ENCODE measurements around the gene SRRD.
"Not testable (repeated sequence)": the region's sequence is repeated elsewhere in the genome, so short reads cannot be mapped to it uniquely, and the experiment has no call there.

Gene SRRD, protein sequence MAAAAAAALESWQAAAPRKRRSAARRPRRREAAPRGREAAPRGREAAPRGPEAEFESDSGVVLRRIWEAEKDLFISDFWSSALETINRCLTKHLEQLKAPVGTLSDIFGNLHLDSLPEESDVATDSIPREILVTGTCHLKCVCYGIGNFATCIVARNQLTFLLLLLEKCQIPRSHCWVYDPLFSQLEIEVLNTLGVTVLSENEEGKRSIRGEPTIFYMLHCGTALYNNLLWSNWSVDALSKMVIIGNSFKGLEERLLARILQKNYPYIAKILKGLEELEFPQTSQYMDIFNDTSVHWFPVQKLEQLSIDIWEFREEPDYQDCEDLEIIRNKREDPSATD

DNA sequence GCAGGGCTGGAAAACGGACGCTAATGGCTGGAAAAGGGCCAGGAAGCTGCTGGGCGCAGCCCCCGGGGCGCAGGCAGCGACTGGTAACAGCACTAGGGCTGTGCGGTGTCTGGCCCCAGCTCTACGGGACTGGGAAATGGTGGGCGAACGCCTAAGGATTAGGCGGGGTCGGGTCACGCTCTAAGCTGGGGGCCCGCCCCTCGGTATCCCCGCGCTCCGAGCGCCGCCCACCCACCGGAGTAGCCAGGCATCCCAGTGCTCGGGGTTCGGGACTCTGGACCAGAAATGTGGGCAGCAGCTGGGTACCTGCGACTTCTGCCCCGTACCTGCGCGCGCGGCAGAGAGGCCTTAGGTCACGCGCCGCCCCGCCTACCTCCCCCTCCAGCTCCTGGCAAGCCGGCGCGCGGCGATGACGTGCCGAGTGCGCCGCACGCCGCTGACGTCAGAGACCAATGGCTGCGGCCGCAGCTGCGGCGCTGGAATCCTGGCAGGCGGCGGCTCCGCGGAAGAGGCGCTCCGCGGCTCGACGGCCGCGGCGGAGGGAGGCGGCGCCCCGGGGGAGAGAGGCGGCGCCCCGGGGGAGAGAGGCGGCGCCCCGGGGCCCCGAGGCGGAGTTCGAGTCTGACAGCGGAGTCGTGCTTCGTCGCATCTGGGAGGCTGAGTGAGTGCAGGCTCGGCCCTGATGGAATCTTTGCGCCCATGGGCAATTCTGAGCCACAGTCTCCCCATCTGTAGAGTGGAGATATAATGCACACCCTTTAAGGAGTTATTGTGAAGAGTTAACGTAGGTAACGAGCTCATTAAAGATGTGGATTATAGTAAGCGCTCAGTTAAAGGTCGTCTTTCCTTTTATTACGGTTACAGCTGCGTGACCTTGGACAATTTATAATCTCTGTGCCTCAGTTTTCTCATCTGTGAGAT lies at the start of gene SRRD, which contains the start of gene HPS4:
Gene SRRD (plus strand): TSS at position 439 of the 921 bp plus-strand sequence. CDS start 14 bp downstream, at position 453.
Gene HPS4 (minus strand): TSS at position 345 of the 921 bp plus-strand sequence. CDS start 2,021 bp downstream, outside the sequence.
- DNase-seq = peak; percentile 63

DNA sequence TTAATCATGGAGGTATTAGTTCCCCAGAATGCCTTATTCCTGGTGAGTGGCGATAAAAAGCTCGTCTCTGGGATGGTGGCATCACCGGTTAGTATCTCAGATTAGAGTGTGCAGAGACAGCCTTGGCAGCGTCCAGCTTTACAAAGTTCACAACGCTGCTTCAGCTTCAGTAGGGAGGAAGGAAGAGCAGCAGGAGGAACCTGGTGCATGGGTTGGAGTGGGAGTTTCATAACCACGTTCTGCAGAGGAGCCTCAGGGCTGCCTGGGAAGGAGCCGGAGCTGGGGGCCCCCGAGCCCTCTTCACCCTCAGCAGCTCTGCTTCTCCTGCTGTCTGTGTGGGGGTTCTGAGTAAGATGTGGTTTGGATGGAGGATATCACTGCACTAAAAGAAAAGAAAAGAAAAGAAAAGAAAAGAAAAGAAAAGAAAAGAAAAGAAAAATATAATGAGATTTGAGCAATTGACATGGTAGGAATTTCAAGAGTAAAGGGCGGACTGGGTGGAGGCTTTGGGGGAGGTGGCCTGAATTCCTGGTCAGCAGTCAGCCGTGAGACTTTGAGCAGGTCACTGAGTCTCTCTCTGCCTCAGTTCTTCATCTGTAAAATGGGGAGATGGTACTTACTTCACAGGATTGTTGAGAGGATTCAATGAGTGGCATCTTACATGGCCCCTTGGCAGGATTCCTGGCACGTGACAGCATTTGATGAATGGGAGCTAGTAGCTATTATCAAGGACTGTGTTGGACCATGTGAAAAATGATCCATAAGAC lies 48.2 kb upstream of the SRRD start:
- no peak for DNase-seq

DNA sequence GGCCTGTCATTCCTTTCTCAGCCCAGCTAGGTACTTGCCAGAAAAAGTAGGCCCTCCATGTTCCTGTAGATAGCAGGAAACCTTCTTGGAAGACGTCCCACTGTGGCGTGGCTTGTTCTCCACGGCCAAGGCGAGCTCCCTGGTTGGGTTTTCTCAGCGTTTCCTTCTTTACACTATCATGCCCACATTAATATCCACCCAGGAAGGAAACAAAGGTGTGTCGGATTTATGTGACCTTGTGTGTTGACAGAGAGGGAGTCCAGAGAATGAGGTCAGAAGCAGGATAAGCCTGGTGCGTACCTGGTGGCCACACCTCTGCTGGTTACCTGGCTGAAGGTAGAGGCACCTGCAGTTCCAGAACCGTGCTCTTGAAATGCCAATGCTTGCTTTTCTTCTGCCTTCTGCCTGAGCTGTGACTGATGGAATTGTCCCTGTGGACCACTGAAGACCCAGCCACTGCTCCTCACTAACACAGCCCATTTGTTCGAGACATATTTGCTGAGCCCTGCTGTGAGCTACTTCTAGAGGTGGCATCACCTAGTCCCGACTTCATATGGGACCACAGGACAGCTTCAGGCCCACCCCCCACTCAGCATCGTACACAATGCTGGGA lies 46.7 kb upstream of the SRRD start:
- no peak for DNase-seq

DNA sequence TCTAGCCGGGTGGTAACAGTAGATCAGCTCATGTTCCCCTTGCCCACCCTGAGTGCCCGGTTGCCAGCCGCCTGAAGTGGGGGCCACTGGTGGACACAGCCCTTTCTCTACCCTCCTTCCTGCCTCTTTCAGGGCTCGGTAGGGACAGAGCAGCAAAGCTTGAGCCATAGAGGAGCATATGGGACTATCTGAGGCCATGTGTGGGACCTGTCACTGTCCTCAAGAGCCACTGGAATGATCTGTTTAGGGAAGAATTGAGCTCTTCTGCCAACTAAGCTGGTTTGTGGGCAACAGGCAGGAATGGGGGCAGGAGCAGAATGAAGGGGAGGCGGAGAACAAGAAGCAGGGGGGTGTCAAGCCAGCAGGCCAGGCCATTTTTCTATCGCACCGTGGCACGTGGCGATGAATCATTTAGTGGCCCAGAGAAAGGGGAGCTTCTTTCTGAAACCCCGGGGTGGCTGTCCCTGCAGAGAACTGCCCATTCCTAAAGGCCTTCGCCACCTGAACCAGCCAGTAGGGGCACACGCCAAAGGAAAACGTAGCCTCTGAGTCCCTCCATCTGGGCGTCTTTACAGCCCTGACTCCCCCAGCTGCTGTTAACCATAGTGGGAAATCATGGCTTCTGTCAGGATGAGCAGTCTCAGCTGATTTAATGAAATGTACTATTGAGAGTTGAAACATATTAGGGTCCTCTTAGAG lies 45.8 kb upstream of the SRRD start:
- DNase-seq = no peak

DNA sequence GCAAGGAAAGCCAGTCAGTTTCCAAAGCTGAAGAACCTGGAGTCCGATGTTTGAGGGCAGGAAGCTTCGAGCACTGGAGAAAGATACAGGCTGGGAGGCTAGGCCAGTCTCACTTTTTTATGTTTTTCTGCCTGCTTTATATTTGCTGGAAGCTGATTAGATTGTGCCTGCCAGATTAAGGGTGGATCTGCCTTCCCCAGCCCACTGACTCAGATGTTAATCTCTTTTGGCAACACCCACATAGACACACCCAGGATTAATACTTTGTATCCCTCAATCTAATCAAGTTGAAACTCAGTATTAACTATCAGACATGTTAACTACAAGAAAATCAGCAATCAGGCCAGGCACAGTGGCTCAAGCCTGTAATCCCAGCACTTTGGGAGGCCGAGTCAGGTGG lies 44.9 kb upstream of the SRRD start:
- DNase-seq = not testable (repeated sequence)

DNA sequence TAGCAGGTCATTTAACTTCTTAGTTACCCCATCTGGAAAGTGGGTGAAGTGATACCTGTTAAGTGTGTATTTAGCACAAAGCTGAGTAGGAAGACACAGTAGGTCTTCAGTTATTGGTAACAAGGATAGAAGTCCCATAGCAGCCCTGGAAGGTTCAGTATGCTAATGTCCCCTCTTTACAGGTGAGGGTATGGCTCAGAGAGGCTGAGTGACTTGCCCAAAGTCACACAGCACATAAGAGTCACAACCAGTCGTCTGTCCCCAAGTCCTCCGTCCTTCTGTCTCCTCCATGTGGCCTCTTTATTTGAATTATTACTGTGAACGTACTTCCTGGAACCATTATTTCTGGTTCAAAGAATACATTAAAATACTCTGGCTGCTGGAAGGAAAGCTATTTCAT lies 44.1 kb upstream of the SRRD start:
- DNase-seq = no peak

DNA sequence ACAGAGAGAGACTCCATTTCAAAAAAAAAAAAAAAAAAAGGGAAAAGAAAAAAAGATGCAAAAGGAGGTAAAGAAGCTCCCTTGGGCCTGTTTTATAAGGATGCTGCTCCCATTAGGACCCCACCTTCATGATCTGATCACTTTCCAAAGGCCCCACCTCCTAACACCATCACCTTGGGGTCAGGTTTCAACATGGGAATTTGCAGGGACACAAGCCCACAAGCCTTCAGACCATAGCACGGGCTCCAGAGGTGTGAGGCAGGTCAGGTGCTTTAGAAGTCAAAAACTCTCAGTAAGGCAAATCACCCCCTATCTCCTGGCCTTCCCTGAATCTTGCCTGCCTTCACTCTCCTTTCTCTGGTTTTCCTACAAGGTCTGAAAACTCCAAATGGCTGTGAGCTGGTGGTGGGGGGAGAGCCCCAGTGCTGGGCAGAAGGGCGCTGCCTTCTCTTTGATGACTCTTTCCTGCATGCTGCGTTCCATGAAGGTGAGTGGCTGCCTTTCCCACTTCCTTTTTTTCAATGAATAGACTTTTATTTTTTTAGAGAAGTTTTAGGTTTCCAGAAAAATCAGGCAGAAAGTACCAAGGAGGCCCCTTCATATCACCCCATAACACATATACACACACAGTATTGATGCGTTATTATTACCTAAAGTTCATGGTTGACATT lies 41.5 kb upstream of the SRRD start:
- no peak for DNase-seq

DNA sequence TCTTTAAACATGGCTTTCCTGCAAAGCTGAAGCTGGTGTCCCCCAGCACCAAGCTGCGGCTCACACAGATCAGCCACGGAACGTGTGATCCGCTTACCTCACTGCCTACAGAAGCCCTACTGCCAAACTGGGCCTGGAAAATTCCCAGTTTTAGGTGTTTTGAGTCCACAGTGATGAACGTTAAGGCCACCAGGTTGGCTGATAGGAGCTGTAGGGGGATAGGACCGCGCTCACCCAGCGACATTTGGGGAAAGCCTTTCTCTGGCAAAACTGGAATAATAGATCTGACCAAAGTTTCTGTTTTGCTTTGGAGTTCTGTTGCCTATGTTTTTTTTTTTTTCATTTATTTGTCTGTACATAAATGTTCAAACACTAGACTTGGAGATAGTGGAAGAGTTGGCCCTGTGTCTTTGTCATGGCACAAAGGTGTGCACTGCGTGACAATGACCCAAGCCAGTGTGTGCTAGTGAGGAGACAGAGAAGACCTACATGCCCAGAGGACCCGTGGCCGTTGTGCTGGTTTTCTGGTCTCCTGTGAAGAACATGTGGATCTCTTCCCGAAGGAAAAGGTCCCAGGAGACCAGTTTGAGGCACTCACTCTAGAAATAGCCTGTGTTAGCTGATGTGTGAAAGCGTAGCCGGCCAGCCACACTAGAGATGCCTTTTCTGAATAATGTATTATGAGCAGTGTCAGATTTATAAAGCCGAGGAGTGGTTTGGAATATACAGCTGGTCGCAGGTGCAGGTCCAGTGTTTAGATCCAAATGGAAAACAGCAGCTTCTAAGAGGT lies 39.6 kb upstream of the SRRD start:
- no peak for DNase-seq

DNA sequence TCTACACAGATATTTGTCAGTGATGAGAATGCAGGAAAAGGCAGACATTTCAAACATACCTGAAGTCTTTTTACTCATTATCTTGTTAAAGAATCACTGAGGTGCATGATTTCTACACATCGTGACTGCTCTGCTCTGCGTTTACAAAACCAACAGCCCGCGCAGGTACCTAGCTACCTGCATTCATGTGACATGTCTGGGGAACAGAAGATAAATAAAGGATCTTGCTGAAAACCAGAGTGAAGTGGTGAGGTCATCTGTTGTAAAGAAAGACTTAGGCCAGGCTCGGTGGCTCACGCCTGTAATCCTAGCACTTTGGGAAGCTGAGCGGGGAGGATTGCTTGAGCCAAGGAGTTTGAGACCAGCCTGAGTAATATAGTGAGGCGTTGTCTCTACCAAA lies 38.9 kb upstream of the SRRD start:
- no peak for DNase-seq

DNA sequence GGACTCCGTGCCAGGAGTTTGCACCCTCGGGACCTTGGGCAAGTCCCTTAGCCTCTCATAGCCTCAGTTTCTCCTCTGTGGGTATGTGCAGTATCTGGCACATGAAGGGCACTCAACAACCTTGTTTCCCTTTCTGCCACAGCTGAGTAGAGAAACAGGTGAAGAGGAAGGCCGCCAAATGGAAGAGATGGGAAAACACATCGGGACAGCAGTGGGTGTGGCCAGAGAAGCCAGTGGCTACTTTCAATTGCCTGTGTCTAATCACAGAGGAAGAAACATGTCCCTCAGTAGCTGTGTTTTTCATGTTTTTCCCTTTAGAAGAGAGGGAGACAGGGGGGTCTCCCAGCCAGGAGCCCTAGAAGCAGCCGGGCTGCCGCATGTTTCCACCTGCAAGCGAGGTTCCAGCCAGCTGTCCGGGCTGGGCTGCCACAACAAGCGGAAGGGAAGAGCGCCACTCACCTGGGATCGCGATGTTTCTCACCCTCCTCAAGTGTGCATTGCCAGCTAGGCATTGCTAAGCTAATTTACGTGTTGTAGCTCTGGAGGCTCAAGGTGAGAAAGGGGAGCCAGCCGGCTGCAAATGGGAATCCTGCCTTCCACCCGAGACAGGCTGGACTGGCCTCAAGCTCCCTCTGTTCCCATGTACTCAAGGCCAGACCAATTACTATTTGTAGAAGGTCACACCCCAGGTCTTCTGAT lies 38.0 kb upstream of the SRRD start:
- no peak for DNase-seq

DNA sequence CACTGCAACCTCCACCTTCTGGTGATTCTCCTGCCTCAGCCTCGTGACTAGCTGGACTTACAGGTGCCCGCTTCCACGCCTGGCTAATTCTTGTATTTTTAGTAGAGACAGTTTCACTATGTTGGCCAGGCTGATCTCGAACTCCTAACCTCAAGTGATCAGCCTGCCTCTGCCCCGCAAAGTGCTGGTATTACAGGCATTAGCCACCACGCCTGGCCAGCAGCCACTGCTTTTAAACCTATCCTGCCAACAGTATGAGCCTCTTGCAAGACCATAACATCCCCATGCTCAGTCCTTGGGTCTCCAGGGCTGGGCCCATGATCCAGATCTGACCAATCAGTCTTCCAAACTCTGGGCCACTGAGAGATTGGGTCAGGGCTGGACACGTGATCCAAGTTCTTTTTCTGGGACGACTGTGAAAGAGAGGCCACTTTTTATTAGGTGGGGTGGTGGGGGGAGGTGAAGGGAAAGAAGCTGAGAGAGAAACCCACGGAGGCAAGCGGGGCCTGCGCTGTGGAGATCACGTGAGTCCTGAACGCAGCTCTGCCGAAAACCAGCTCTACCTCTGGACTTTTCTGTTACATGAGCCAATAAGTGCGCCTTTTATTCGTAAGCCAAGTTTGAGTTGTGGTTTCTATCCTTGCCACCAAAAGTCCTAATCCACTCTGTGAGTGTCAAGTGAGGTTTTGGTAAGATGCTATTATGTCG lies 36.7 kb upstream of the SRRD start:
- DNase-seq = no peak

DNA sequence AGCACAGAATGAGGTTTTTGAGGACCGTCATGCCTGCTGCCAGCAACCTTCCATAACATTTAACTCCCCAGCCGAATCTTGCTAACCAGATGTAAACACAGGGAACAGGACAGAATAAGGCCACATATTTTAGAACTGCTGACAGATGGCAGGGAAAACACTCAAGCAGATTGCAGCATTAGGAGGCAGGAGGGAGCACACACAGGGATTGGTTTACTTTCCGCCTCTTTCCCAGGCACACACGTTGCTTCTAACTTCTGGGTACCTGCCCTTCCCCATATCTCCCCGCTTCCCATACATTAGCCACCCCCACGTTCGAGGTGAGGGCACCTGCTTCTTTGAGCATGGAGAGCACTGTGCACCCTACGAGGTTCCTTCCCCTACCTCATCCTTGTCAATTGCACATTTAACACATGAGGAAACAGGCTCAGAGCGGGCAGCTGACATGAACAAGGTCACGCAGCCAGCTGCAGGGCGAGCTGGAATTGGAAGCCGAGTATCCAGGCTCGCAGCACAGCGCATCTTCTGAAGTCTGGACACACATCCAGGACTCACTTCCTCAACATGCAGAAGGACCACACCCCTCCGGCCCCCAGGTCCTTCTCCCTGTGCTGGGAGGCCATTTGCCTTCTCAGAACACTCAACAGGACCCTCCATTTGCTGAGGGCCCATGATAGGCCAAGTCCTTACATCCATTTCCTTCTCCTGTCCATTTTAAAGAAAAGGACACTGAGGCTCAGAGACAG lies 35.9 kb upstream of the SRRD start:
- no peak for DNase-seq

DNA sequence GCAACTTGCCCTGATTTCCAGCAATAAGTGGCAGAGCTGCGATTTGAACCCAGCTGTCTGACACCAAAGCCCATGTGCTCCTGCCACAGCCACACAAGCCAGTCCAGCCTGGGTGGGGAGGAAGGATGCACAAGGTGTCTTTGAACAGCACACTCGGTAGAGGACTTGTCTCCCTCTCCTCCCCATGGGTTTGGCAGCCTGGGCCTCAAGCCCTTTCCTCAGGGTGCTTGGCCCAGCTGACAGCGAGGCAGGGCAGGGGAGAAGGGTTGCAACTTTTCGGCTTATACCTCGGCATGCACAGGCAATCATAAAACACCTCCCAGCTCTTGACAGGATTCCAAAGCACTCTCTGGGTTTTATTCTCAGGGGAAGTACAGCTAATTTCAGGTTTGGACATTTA lies 35.3 kb upstream of the SRRD start:
- no peak for DNase-seq

DNA sequence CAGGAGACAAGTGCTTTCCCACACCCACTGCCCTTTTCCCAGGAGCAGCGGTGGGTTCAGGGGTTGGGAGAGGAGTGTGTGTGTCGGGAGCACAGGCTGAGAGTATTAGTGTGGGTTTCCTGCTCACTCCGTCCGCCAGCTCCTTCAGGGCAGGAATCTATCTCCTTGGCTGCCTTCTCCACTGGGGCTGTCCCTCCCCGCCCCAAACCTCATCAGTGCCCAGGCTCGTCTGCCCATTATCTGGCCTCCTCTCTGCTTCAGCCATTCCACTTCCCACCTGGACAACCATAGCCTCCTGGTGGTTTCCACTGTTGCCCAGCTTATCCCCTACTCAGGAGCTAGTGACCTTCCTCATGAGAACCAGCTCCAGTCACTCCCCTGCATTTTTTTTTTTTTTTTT lies 34.7 kb upstream of the SRRD start:
- DNase-seq = no peak

DNA sequence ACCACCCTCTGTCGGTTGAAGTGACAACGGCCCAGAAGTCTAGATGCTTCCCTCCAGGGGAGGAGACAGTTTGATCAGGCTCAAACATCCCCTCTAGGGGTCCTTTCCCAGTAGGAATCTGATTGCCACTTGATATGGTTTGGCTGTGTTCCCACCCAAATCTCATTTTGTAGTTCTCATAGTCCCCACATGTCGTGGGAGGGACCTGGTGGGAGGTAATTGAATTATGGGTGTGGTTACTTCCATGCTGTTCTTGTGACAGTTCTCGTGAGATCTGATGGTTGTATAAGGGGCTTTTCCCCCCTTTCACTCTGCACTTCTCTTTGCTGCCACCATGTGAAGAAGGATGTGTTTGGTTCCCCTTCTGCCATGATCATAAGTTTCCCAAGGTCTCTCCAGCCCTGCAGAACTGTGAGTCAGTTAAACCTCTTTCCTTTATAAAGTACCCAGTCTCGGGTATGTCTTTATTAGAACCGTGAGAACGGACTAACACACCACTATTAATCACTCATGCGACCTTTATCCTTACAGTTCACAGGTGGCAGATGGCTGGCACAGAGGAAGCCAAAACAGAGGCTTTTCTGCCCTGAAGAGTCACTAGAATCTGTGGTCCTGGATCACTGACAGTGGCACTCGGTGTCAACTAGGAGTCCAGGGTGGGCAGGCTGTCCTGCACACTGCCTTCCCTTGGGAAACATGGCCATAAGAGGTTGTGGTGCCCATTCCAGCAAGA lies 33.1 kb upstream of the SRRD start:
- no peak for DNase-seq

DNA sequence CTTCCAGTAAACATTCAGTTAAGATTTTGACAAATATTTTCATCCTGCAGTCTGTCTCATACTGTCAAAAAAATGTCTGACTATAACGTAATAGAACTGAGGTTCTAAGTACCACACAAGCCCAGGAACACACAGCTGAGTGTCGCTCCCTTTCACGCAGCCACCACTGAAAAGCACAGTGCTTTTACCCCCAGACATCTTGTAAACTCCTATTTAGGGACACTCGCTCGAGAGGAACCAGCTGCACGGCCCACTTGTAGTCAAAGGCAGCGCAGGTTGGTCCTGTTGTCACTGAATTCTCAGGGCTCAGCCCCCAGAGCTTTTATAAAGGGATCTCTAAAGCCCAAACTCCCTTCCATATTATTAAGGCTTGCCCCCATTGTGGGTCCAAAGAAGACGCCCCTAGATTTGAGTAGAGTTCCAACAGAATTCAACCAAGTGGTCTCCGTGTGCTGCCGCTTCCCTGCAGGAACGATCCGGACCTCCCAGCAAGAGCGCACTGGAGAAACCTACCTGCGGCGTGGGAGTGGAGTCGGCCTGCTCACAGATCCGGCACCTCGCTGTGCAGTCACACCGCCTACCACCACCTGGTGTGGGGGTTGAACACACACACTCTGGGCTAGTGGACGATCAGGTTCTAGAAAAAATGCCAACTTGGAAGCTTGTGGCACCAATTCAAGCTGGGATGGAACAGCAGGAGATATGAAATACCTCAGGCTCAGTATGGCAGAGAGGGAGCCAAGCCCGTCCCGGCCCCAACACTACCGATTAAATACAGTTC lies 31.3 kb upstream of the SRRD start:
- no peak for DNase-seq

DNA sequence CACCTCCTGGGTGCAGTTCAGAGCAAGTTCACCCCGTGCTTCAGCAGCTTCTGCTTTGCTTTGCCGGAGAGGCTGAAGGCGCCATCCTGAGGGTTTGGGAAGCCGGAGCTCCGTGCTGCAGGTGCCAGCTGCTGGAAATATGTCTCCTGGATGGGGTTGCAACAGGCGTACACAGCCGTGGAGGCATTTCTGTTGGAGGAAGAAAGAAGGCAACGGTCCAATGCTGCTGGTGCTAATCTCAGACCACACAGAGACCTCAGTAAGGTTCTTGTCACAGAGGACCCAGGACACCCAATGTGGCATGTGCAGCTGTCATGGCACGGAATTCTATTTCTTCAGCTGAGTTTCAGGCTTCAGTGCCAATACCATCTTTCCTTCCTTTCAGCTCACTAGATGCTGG lies 30.5 kb upstream of the SRRD start:
- no peak for DNase-seq
